HL-60/S4 treated with phorbol 12-myristate 13-acetate at 8.2 ng/mL for 4 days and 3 days (cell line): ENCODE measurements around the gene MYL11.

ENCODE experiments used
- in situ Hi-C: fragments of 300-500 bp; cut with MboI; formaldehyde crosslinking; loops from 2 replicates; pipeline ENCODE4 v1.15.0; 2022; ENCODE audit warnings: low sequenced_read_pairs

The MYL11 gene

GRCh38 chr16:30353438-30354129, 21.0 kb upstream of the MYL11 start:
- in situ Hi-C loops, result no loop called here

- in situ Hi-C loops, result no loop called here
Observed at GRCh38 chr16:30354423-30355143, 20.0 kb upstream of the MYL11 start.

- in situ Hi-C loops, result no loop called here
Observed at GRCh38 chr16:30355144-30355953, 19.3 kb upstream of the MYL11 start, which contains the start of gene CD2BP2. TSS of gene CD2BP2 (minus strand) at chr16:30355308. CDS start at chr16:30354681, 627 bp downstream.

GRCh38 chr16:30355954-30356308, 18.7 kb upstream of the MYL11 start:
- in situ Hi-C loops, result no loop called here

- in situ Hi-C loops, result no loop called here
Observed at GRCh38 chr16:30356401-30357084, 18.1 kb upstream of the MYL11 start.

GRCh38 chr16:30357085-30357714, 17.4 kb upstream of the MYL11 start:
- in situ Hi-C loops, result no loop called here

GRCh38 chr16:30357715-30358576, 16.7 kb upstream of the MYL11 start:
- in situ Hi-C loops, result no loop called here

- in situ Hi-C loops, result no loop called here
Observed at GRCh38 chr16:30358577-30358936, 16.0 kb upstream of the MYL11 start.

- in situ Hi-C loops, result no loop called here
Observed at GRCh38 chr16:30358990-30359870, 15.4 kb upstream of the MYL11 start.

- in situ Hi-C loops, result no loop called here
Observed at GRCh38 chr16:30359871-30360170, 14.8 kb upstream of the MYL11 start.

- in situ Hi-C loops, result no loop called here
Observed at GRCh38 chr16:30361180-30361579, 13.4 kb upstream of the MYL11 start.

- in situ Hi-C loops, result no loop called here
Observed at GRCh38 chr16:30365200-30365599, 9.4 kb upstream of the MYL11 start.

GRCh38 chr16:30366511-30366910, 8.1 kb upstream of the MYL11 start:
- in situ Hi-C loops, result no loop called here

- in situ Hi-C loops, result no loop called here
Observed at GRCh38 chr16:30367349-30368009, 7.1 kb upstream of the MYL11 start.

GRCh38 chr16:30368122-30368791, 6.3 kb upstream of the MYL11 start:
- in situ Hi-C loops, result no loop called here

GRCh38 chr16:30368792-30369090, 5.9 kb upstream of the MYL11 start:
- in situ Hi-C loops, result no loop called here

GRCh38 chr16:30369091-30369937, 5.3 kb upstream of the MYL11 start:
- in situ Hi-C loops, result no loop called here
